B cell (primary cell): ENCODE data around the gene CCR6.

Source experiments
- EZH2 ChIP-seq: IDR thresholded peaks from 2 replicates; pipeline ENCODE4 v1.6.1; 2012; ENCODE audit warnings: borderline replicate concordance, low read depth, mild to moderate bottlenecking, moderate library complexity, low read length; ENCODE audit not compliant: insufficient read depth, poor library complexity, severe bottlenecking
- TF ChIP-seq, protein P1 (sequence below): fragments of 200-600 bp; IDR thresholded peaks from one replicate; pipeline ENCODE4 v1.8.0; 2022; ENCODE audit warnings: antibody characterized with exemption, mild to moderate bottlenecking

DNA sequence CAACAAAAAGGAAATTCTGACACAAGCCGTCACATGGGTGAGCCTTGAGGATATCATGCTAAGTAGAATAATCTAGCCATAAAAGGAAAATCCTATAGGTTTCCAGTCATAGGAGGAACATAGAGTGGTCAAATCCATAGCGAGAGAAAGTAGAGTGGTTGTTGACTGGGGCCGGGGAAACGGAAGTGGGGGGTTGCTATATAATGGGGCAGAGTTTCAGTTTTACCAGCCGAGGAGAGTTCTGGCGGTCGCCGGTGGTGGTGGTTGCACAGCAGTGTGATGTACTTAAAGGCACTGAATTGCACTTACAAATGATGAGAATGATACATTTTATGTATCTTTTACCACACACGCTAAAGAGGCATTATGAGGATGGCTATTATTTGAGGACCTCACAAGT, 30.0 kb downstream of the CCR6 start:
- TF ChIP-seq EZH2: no peak
- TF ChIP-seq, protein P1, sequence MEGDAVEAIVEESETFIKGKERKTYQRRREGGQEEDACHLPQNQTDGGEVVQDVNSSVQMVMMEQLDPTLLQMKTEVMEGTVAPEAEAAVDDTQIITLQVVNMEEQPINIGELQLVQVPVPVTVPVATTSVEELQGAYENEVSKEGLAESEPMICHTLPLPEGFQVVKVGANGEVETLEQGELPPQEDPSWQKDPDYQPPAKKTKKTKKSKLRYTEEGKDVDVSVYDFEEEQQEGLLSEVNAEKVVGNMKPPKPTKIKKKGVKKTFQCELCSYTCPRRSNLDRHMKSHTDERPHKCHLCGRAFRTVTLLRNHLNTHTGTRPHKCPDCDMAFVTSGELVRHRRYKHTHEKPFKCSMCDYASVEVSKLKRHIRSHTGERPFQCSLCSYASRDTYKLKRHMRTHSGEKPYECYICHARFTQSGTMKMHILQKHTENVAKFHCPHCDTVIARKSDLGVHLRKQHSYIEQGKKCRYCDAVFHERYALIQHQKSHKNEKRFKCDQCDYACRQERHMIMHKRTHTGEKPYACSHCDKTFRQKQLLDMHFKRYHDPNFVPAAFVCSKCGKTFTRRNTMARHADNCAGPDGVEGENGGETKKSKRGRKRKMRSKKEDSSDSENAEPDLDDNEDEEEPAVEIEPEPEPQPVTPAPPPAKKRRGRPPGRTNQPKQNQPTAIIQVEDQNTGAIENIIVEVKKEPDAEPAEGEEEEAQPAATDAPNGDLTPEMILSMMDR: no peak
